H9 (cell line): ENCODE measurements around the gene RBPJ. TPM values are rescaled to one million over a fixed set of nuclear protein-coding genes. Genes with fewer than 3 reads are reported as not detected.

ENCODE experiments used
- DNase-seq: peaks from one replicate; pipeline ENCODE4 v3.0.0-alpha.2; 2017
- H2AFZ ChIP-seq: one replicate; pipeline ENCODE4 v1.6.1; 2013; ENCODE audit warnings: mild to moderate bottlenecking, low read length, control low read depth, moderate library complexity
- H2AK5ac ChIP-seq: 2 replicates; pipeline ENCODE4 v1.6.1; 2013; ENCODE audit warnings: low read length, control low read depth, mixed read lengths; ENCODE audit not compliant: insufficient read length
- H2BK120ac ChIP-seq: one replicate; pipeline ENCODE4 v1.6.1; 2013; ENCODE audit warnings: low read depth, mild to moderate bottlenecking, low read length, control low read depth, inconsistent platforms; ENCODE audit not compliant: poor library complexity, severe bottlenecking
- H2BK12ac ChIP-seq: 2 replicates; pipeline ENCODE4 v1.6.1; 2013; ENCODE audit warnings: low read length, control low read depth, mixed read lengths, low read depth; ENCODE audit not compliant: insufficient read length
- H2BK15ac ChIP-seq: 2 replicates; pipeline ENCODE4 v1.6.1; 2013; ENCODE audit warnings: low read depth, low read length, control low read depth
- H2BK20ac ChIP-seq: one replicate; pipeline ENCODE4 v1.6.1; 2013; ENCODE audit warnings: low read depth, mild to moderate bottlenecking, low read length, control low read depth, inconsistent platforms; ENCODE audit not compliant: poor library complexity, severe bottlenecking
- H2BK5ac ChIP-seq: 2 replicates; pipeline ENCODE4 v1.6.1; 2013; ENCODE audit warnings: low read length, control low read depth, mixed read lengths; ENCODE audit not compliant: insufficient read length
- H3K14ac ChIP-seq: 2 replicates; pipeline ENCODE4 v1.6.1; 2013; ENCODE audit warnings: low read length, control low read depth; ENCODE audit not compliant: insufficient read depth
- H3K18ac ChIP-seq: 2 replicates; pipeline ENCODE4 v1.6.1; 2013; ENCODE audit warnings: low read depth, mild to moderate bottlenecking, mixed read lengths, low read length, control low read depth; ENCODE audit not compliant: insufficient read length
- H3K23ac ChIP-seq: 2 replicates; pipeline ENCODE4 v1.6.1; 2013; ENCODE audit warnings: low read length, control low read depth, mixed read lengths, low read depth; ENCODE audit not compliant: insufficient read length
- H3K23me2 ChIP-seq: 2 replicates; pipeline ENCODE4 v1.6.1; 2013; ENCODE audit warnings: low read depth, mild to moderate bottlenecking, mixed read lengths, low read length, control low read depth; ENCODE audit not compliant: insufficient read length, poor library complexity, severe bottlenecking
- H3K27ac ChIP-seq: 2 replicates; pipeline ENCODE4 v1.5.1; 2013; ENCODE audit warnings: low read length, control low read depth, mixed read lengths, low read depth; ENCODE audit not compliant: insufficient read length
- H3K27me3 ChIP-seq: 2 replicates; pipeline ENCODE4 v1.6.1; 2013; ENCODE audit warnings: low read length, control low read depth, inconsistent platforms; ENCODE audit not compliant: insufficient read depth
- H3K4ac ChIP-seq: 2 replicates; pipeline ENCODE4 v1.6.1; 2013; ENCODE audit warnings: low read depth, mild to moderate bottlenecking, control low read depth, inconsistent platforms, low read length, moderate library complexity
- H3K4me1 ChIP-seq: 2 replicates; pipeline ENCODE4 v1.6.1; 2013; ENCODE audit warnings: low read length, control low read depth, inconsistent platforms; ENCODE audit not compliant: insufficient read depth
- H3K4me2 ChIP-seq: 2 replicates; pipeline ENCODE4 v1.6.1; 2013; ENCODE audit warnings: low read length, control low read depth, mixed read lengths; ENCODE audit not compliant: insufficient read length, insufficient read depth
- H3K56ac ChIP-seq: 2 replicates; pipeline ENCODE4 v1.6.1; 2013; ENCODE audit warnings: low read depth, mild to moderate bottlenecking, mixed read lengths, low read length, control low read depth; ENCODE audit not compliant: insufficient read length
- H3K79me1 ChIP-seq: 2 replicates; pipeline ENCODE4 v1.6.1; 2013; ENCODE audit warnings: low read depth, mild to moderate bottlenecking, moderate library complexity, low read length, control low read depth, inconsistent platforms; ENCODE audit not compliant: insufficient read depth, poor library complexity, severe bottlenecking
- H3K79me2 ChIP-seq: 2 replicates; pipeline ENCODE4 v1.6.1; 2013; ENCODE audit warnings: low read length, control low read depth, inconsistent platforms; ENCODE audit not compliant: insufficient read depth
- H3K9ac ChIP-seq: 2 replicates; pipeline ENCODE4 v1.6.1; 2013; ENCODE audit warnings: low read length, control low read depth, mixed read lengths; ENCODE audit not compliant: insufficient read length; ENCODE audit errors: extremely low read depth
- H3K9me3 ChIP-seq: one replicate; pipeline ENCODE4 v1.6.1; 2013; ENCODE audit warnings: low read depth, low read length, inconsistent platforms; ENCODE audit not compliant: control insufficient read depth
- H3T11ph ChIP-seq: one replicate; pipeline ENCODE4 v1.6.1; 2013; ENCODE audit warnings: mild to moderate bottlenecking, low read length, control low read depth, inconsistent platforms
- H4K20me1 ChIP-seq: one replicate; pipeline ENCODE4 v1.6.1; 2013; ENCODE audit not compliant: control insufficient read depth, insufficient read length, insufficient read depth
- H4K5ac ChIP-seq: 2 replicates; pipeline ENCODE4 v1.6.1; 2013; ENCODE audit warnings: low read depth, mild to moderate bottlenecking, mixed read lengths, low read length, control low read depth; ENCODE audit not compliant: insufficient read length
- H4K8ac ChIP-seq: replicated peaks from 2 replicates; pipeline ENCODE4 v1.6.1; 2013; ENCODE audit warnings: low read length, control low read depth, mixed read lengths, low read depth; ENCODE audit not compliant: insufficient read length
- H4K91ac ChIP-seq: 2 replicates; pipeline ENCODE4 v1.6.1; 2013; ENCODE audit warnings: low read depth, mild to moderate bottlenecking, moderate library complexity, mixed read lengths, low read length, control low read depth; ENCODE audit not compliant: insufficient read length
- H3K27ac Mint-ChIP-seq, 3 experiments: 2 replicates in 2 of 3; 3 replicates in 1 of 3; pipeline ENCODE4 v1.8.0; 2020 to 2021; ENCODE audit warnings: mixed read lengths in 3 of 3, mild to moderate bottlenecking in 1 of 3, moderate library complexity in 1 of 3
- H3K27me3 Mint-ChIP-seq: 2 replicates; pipeline ENCODE4 v1.8.0; 2021; ENCODE audit warnings: low read depth, mild to moderate bottlenecking, moderate library complexity, mixed read lengths
- H3K36me3 Mint-ChIP-seq, 3 experiments: 2 replicates in 2 of 3; 3 replicates in 1 of 3; pipeline ENCODE4 v1.8.0; 2020 to 2021; ENCODE audit warnings: low read depth in 3 of 3, mixed read lengths in 3 of 3; ENCODE audit not compliant: insufficient read depth in 1 of 3
- H3K4me1 Mint-ChIP-seq, 2 experiments: 2 replicates each; pipeline ENCODE4 v1.8.0; 2020; ENCODE audit warnings: mixed read lengths in 2 of 2
- H3K4me3 Mint-ChIP-seq, 2 experiments: 2 replicates in 1 of 2; 3 replicates in 1 of 2; pipeline ENCODE4 v1.8.0; 2020 to 2021; ENCODE audit warnings: mild to moderate bottlenecking in 2 of 2, mixed read lengths in 2 of 2, moderate library complexity in 1 of 2
- H3K9me3 Mint-ChIP-seq, 2 experiments: 2 replicates in 1 of 2; 3 replicates in 1 of 2; pipeline ENCODE4 v1.8.0; 2020; ENCODE audit warnings: mild to moderate bottlenecking in 2 of 2, mixed read lengths in 2 of 2, moderate library complexity in 1 of 2
- CTCF ChIP-seq: fragments of 200-600 bp; sonication (generic); conservative IDR thresholded peaks from 3 replicates; pipeline ENCODE4 v1.8.0; 2021; ENCODE audit warnings: antibody characterized with exemption, mild to moderate bottlenecking
- WGBS: extraction: QIAGEN DNeasy Blood & Tissue Kit; methylation state at CpG from one replicate; pipeline ENCODE4 v1.1.7; 2013; ENCODE audit warnings: missing lambda C conversion rate, low lambda C conversion rate, mixed read lengths; ENCODE audit not compliant: insufficient read length; ENCODE audit errors: extremely low coverage; 5-methylcytosine and 5-hydroxymethylcytosine counted together
- total RNA-seq: library from RNA; stranded (reverse); gene quantifications from 2 replicates; pipeline ENCODE4 v1.2.1, GENCODE V29; 2021

RBPJ gene
- total RNA-seq, 1 experiment from 2014 or later = 166 TPM

DNA sequence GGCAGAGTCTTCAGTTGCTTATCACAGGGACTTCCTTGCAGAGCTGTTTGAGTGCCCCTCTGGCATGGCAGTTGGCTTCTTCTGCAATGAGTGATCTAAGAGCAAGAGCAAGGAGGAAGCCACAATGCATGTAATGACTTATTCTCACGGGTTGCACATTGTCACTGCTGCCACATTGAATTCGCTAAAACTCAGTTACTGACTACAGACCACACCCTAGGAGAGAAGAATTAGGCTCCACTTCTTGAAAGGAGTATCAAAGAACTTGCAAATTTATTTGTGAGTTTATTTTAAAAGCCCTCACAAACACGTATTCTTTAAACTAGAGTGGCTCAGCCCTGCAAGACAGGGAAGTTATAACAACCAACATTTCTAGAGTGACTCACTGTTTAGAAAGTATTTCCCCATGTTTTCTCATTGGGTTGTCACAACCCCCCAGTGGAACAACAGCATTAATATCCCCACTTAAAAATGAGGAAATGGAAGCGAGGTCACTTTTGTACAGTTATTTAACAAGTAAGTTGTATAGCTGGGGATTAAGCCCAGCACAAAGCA is 32.4 kb upstream of the RBPJ start:
- H2BK15ac ChIP-seq = no peak overlapping the region
- H2BK120ac ChIP-seq = no peak overlapping the region
- no peaks in the 10 kb centered on the region for H4K20me1 ChIP-seq
- no peaks in the 10 kb centered on the region for H3K23me2 ChIP-seq
- H3K27ac ChIP-seq = no peak overlapping the region
- no peak overlapping the region for H3T11ph ChIP-seq
- Mint-ChIP-seq H3K27ac (0 out of 7 replicates have a peak overlapping the region, but pooled peaks of 2 of the 3 experiments have one; percentile 8 to 34), H3K27me3 (no peaks in the 10 kb centered on the region), H3K9me3 (no peaks in the 10 kb centered on the region), H3K4me1 (peaks cover 4 to 10% of the 10 kb centered on the region in 2 experiments; a peak in 2 of 4 replicates), H3K36me3 (no peaks in the 10 kb centered on the region), H3K4me3 (no peak overlapping the region)
- no peak overlapping the region for H4K5ac ChIP-seq
- no peak overlapping the region for H3K4me2 ChIP-seq
- no peak overlapping the region for H4K8ac ChIP-seq
- H3K9me3 ChIP-seq = no peaks in the 10 kb centered on the region
- no CpG with 5 or more reads among the region's 4 CpGs for WGBS
- H3K27me3 ChIP-seq = no peaks in the 10 kb centered on the region
- no peak overlapping the region for H2AFZ ChIP-seq
- no peak overlapping the region for H2BK12ac ChIP-seq
- no peak for DNase-seq
- no peak overlapping the region for H3K56ac ChIP-seq
- H2BK20ac ChIP-seq = no peak overlapping the region
- H3K4me1 ChIP-seq = no peaks in the 10 kb centered on the region
- no peak overlapping the region for H3K23ac ChIP-seq
- H3K79me2 ChIP-seq = no peaks in the 10 kb centered on the region
- H2BK5ac ChIP-seq = no peak overlapping the region
- H3K18ac ChIP-seq = no peak overlapping the region
- no peak overlapping the region for H3K9ac ChIP-seq
- TF ChIP-seq CTCF = no peak
- H2AK5ac ChIP-seq = no peak overlapping the region
- no peak overlapping the region for H3K14ac ChIP-seq
- no peaks in the 10 kb centered on the region for H3K79me1 ChIP-seq
- H3K4ac ChIP-seq = no peak overlapping the region
- H4K91ac ChIP-seq = no peak overlapping the region
